Suprapubic skin (tissue), 4 donors: ENCODE data around the gene CCSER1.

Source experiments
- EP300 ChIP-seq: sonication (generic); formaldehyde crosslinking; IDR thresholded peaks from one replicate; pipeline ENCODE4 v1.6.1; 2017; ENCODE audit warnings: antibody characterized with exemption
- POLR2A ChIP-seq, 2 donors: fragments of 450-650 bp; IDR thresholded peaks; one replicate each; pipeline ENCODE4 v1.6.1; 2017; ENCODE audit warnings: antibody characterized with exemption in 2 of 2, mild to moderate bottlenecking in 2 of 2, moderate library complexity in 2 of 2
- POLR2AphosphoS5 ChIP-seq, 3 donors: sonication (generic); formaldehyde crosslinking; IDR thresholded peaks; one replicate each; pipeline ENCODE4 v1.6.1; 2017; ENCODE audit warnings: antibody characterized with exemption in 3 of 3
- TF ChIP-seq, protein P1 (sequence below), 2 donors: fragments of 200-600 bp in 1 of 2; fragments of 450-650 bp in 1 of 2; sonication (generic) in 1 of 2; IDR thresholded peaks; one replicate each; pipeline ENCODE4 v1.5.1; 2016 to 2019; ENCODE audit warnings: antibody characterized with exemption in 2 of 2, mild to moderate bottlenecking in 1 of 2, moderate library complexity in 1 of 2

DNA sequence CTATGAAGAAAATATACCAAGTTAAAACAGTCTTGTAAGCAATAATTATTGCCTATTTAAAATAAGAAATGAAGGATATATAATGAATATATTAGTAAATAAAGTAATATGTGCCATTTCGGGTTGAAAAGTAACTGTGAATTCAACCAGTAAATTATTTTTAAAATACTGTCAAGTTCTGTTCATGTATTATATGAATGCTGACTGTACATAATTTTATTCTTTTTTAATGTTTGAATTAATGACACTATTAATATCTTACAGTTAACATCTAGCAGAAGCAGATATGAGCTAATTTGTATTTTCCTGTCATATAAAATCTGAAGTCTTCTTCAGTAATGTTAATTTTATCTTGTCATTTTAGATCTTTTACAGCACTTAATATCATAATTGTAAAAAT, 632.9 kb downstream of the CCSER1 start:
- TF ChIP-seq, protein P1, sequence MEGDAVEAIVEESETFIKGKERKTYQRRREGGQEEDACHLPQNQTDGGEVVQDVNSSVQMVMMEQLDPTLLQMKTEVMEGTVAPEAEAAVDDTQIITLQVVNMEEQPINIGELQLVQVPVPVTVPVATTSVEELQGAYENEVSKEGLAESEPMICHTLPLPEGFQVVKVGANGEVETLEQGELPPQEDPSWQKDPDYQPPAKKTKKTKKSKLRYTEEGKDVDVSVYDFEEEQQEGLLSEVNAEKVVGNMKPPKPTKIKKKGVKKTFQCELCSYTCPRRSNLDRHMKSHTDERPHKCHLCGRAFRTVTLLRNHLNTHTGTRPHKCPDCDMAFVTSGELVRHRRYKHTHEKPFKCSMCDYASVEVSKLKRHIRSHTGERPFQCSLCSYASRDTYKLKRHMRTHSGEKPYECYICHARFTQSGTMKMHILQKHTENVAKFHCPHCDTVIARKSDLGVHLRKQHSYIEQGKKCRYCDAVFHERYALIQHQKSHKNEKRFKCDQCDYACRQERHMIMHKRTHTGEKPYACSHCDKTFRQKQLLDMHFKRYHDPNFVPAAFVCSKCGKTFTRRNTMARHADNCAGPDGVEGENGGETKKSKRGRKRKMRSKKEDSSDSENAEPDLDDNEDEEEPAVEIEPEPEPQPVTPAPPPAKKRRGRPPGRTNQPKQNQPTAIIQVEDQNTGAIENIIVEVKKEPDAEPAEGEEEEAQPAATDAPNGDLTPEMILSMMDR (IDR thresholded peaks at IDR 0.05) = no peak
- no peak for TF ChIP-seq POLR2A (IDR thresholded peaks at IDR 0.05)
- no peak for TF ChIP-seq EP300
- TF ChIP-seq POLR2AphosphoS5 (IDR thresholded peaks at IDR 0.05) = no peak
